ENCODE results near the gene CAPN5.
A peak's percentile ranks its signal among the peaks of the same experiment; 100 is the strongest.

- TF ChIP-seq POLR2A (IDR thresholded peaks at IDR 0.05): no peak
- TF ChIP-seq, protein P1, sequence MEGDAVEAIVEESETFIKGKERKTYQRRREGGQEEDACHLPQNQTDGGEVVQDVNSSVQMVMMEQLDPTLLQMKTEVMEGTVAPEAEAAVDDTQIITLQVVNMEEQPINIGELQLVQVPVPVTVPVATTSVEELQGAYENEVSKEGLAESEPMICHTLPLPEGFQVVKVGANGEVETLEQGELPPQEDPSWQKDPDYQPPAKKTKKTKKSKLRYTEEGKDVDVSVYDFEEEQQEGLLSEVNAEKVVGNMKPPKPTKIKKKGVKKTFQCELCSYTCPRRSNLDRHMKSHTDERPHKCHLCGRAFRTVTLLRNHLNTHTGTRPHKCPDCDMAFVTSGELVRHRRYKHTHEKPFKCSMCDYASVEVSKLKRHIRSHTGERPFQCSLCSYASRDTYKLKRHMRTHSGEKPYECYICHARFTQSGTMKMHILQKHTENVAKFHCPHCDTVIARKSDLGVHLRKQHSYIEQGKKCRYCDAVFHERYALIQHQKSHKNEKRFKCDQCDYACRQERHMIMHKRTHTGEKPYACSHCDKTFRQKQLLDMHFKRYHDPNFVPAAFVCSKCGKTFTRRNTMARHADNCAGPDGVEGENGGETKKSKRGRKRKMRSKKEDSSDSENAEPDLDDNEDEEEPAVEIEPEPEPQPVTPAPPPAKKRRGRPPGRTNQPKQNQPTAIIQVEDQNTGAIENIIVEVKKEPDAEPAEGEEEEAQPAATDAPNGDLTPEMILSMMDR (IDR thresholded peaks at IDR 0.05): peak; percentile 54 to 75 (median 64)
Observed at GRCh38 chr11:77046060-77046501, 20.7 kb upstream of the CAPN5 start.

Measured in tibial nerve (tissue), 3 donors.